PC-3 (cell line): ENCODE measurements around the gene HS3ST4.

Experiments used
- EZH2phosphoT487 ChIP-seq: fragments of 300-600 bp; sonication (generic); IDR thresholded peaks from 2 replicates; pipeline ENCODE4 v1.6.1; 2018; ENCODE audit warnings: mild to moderate bottlenecking, antibody characterized with exemption, low read length, borderline replicate concordance
- TF ChIP-seq, protein P1 (sequence below): fragments of 300-600 bp; sonication (generic); conservative IDR thresholded peaks from 2 replicates; pipeline ENCODE4 v1.5.1; 2017; ENCODE audit warnings: antibody characterized with exemption, low read depth, mild to moderate bottlenecking, low read length

DNA sequence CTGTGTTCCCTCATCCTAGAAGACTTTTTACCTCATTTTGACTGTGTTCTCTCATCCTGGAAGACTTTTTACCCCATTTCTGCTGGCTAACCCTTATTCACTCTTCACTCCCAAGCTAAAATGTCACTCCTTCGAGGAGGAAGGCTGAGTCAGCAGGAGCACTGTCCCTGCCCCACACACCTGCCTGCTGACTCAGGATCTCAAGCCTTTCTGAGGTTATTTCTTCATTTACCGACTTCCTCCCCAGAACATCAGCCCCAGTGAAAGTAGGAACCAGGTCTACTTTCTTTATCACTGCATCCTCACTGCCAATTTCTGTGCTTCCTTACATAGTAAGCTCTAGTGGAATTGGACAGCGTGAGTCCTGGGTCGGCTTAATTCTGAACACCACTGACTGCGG, 220.6 kb downstream of the HS3ST4 start:
- TF ChIP-seq, protein P1, sequence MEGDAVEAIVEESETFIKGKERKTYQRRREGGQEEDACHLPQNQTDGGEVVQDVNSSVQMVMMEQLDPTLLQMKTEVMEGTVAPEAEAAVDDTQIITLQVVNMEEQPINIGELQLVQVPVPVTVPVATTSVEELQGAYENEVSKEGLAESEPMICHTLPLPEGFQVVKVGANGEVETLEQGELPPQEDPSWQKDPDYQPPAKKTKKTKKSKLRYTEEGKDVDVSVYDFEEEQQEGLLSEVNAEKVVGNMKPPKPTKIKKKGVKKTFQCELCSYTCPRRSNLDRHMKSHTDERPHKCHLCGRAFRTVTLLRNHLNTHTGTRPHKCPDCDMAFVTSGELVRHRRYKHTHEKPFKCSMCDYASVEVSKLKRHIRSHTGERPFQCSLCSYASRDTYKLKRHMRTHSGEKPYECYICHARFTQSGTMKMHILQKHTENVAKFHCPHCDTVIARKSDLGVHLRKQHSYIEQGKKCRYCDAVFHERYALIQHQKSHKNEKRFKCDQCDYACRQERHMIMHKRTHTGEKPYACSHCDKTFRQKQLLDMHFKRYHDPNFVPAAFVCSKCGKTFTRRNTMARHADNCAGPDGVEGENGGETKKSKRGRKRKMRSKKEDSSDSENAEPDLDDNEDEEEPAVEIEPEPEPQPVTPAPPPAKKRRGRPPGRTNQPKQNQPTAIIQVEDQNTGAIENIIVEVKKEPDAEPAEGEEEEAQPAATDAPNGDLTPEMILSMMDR: no peak
- TF ChIP-seq EZH2phosphoT487: no peak
